ENCODE measurements around the gene RASSF6. TPM values are rescaled to one million over a fixed set of nuclear protein-coding genes. Genes with fewer than 3 reads are reported as not detected.

The RASSF6 gene
- total and polyA plus RNA-seq, 2 of the 8 experiments (the other 6 are each of a cell fraction or from before 2014, with no cell fraction given), result 0.03 to 0.28 TPM

GRCh38 chr4:73606465-73606974 lies 13.7 kb downstream of the RASSF6 start:
- no peaks in the 10 kb centered on the region for H4K20me1 ChIP-seq (replicated peaks in 1 of 2; ENCODE audit: control insufficient read depth in 1 of 2, insufficient read depth in 2 of 2, low read length in 2 of 2)
- CTCF ChIA-PET (ENCODE audit: partially characterized antibody), result interaction anchor here (1.1 to 1.2 kb wide), 2 partner anchors 13 to 33 kb away, joined by 4 to 6 read pairs; no protein-coding TSS in a partner anchor
- no peak overlapping the region for H2BK5ac ChIP-seq (ENCODE audit: low read depth, low read length)
- no peak overlapping the region for H3K18ac ChIP-seq (ENCODE audit: extremely low read depth, low read length)
- no peak overlapping the region for H3K56ac ChIP-seq (replicated peaks; ENCODE audit: insufficient read length, low read depth, low read length)
- no peak overlapping the region for H3K23ac ChIP-seq (ENCODE audit: insufficient read length)
- H3K14ac ChIP-seq (ENCODE audit: insufficient read length), result no peak overlapping the region
- no peak overlapping the region for H3K4me3 ChIP-seq (ENCODE audit: extremely low read depth in 1 of 4, insufficient read depth in 2 of 4, low read depth in 3 of 4, low read length in 4 of 4)
- H3K79me1 ChIP-seq (ENCODE audit: low read depth, low read length), result no peaks in the 10 kb centered on the region
- H3K9ac ChIP-seq (replicated peaks in 1 of 4; ENCODE audit: extremely low read depth in 1 of 4, low read depth in 3 of 4, low read length in 3 of 4), result no peak overlapping the region
- no peak overlapping the region for H3K4me2 ChIP-seq (ENCODE audit: insufficient read depth in 1 of 2, low read depth in 2 of 2, low read length in 2 of 2)
- H2AFZ ChIP-seq (ENCODE audit: low read length), result no peak overlapping the region
- H3K79me2 ChIP-seq (ENCODE audit: control insufficient read depth in 1 of 2, insufficient read depth in 2 of 2, low read length in 2 of 2), result no peaks in the 10 kb centered on the region
- no peak overlapping the region for H4K5ac ChIP-seq (ENCODE audit: insufficient read length, low read depth, low read length)
- H3K9me3 ChIP-seq (ENCODE audit: insufficient read depth in 2 of 2, low read depth in 1 of 2, low read length in 1 of 2), result no peaks in the 10 kb centered on the region
- no peak overlapping the region for H2AK5ac ChIP-seq (ENCODE audit: low read depth, low read length)
- H3K36me3 ChIP-seq (ENCODE audit: control insufficient read depth in 2 of 4, insufficient read depth in 4 of 4, low read length in 3 of 4), result no peaks in the 10 kb centered on the region
- H2BK12ac ChIP-seq (ENCODE audit: low read depth, low read length), result no peak overlapping the region
- H2BK20ac ChIP-seq (ENCODE audit: low read length), result no peak overlapping the region
- POLR2A ChIA-PET (ENCODE audit: partially characterized antibody), result no interaction called here
- H3K23me2 ChIP-seq (ENCODE audit: low read depth, low read length), result no peaks in the 10 kb centered on the region
- TF ChIP-seq CBX8 (IDR thresholded peaks at IDR 0.05; ENCODE audit: borderline replicate concordance, low read depth, low read length) (no peak), CTCF (IDR thresholded peaks at IDR 0.05; ENCODE audit: control extremely low read depth in 1 of 3, insufficient read depth in 1 of 3, low read depth in 1 of 3, low read length in 3 of 3) (no peak), NANOG (IDR thresholded peaks at IDR 0.05; ENCODE audit: insufficient read depth, low read depth, low read length, poor library complexity, severe bottlenecking) (no peak), ZNF274 (IDR thresholded peaks at IDR 0.05; ENCODE audit: borderline replicate concordance, extremely low read depth, low read length) (no peak), CTBP2 (IDR thresholded peaks at IDR 0.05; ENCODE audit: borderline replicate concordance, insufficient read depth, insufficient read length, low read length) (no peak), RNF2 (IDR thresholded peaks at IDR 0.05; ENCODE audit: borderline replicate concordance, low read depth, low read length, missing control alignments, poor library complexity, severe bottlenecking) (no peak), PHF8 (conservative IDR thresholded peaks at IDR 0.05; ENCODE audit: low read depth, low read length) (no peak), RFX5 (IDR thresholded peaks at IDR 0.05; ENCODE audit: borderline replicate concordance, low read depth, low read length) (no peak)
- DNase-seq (ENCODE audit: low read depth in 1 of 2, low spot score in 2 of 2), result no peak
- H3K4me1 ChIP-seq (replicated peaks in 1 of 4; ENCODE audit: control insufficient read depth in 3 of 4, insufficient read depth in 4 of 4, low read length in 3 of 4), result 0 out of 7 replicates have a peak, but pooled peaks cover 0 to 2% (median 0%) of the 10 kb centered on the region in 4 experiments
- FAIRE-seq, result no peak
- H3K27ac ChIP-seq (ENCODE audit: low read depth, low read length), result no peak overlapping the region
- no peak overlapping the region for H2BK120ac ChIP-seq (replicated peaks; ENCODE audit: low read depth, low read length)
- 89% methylated on average over 4 of the region's 4 CpGs; no CpG with 5 or more reads in 1 of the 2 experiments for WGBS, 2 experiments (ENCODE audit: extremely low coverage in 1 of 2, insufficient coverage in 1 of 2, insufficient read length in 1 of 2, insufficient replicate concordance in 2 of 2, low coverage in 1 of 2, low lambda C conversion rate in 2 of 2, missing lambda C conversion rate in 1 of 2)
- H4K8ac ChIP-seq (ENCODE audit: extremely low read depth, insufficient read depth, low read length), result no peak overlapping the region
- H3K27me3 ChIP-seq (replicated peaks in 1 of 4; ENCODE audit: control insufficient read depth in 3 of 4, extremely low read depth in 1 of 4, insufficient read depth in 3 of 4, low read length in 3 of 4), result no peaks in the 10 kb centered on the region
- H4K91ac ChIP-seq (replicated peaks; ENCODE audit: insufficient read length, low read length), result no peak overlapping the region
- H2BK15ac ChIP-seq (ENCODE audit: low read length), result no peak overlapping the region
- H3K4ac ChIP-seq (replicated peaks; ENCODE audit: insufficient read length, low read depth, low read length), result no peak overlapping the region

Measured in H1 (cell line).